ENCODE measurements around the gene KLK3. TPM values are rescaled to one million over a fixed set of nuclear protein-coding genes. Genes with fewer than 3 reads are reported as not detected.

Gene KLK3
- total and polyA plus RNA-seq, 2 of the 13 experiments (the other 11 are each of a cell fraction or from before 2014, with no cell fraction given), result not detected

- TF ChIP-seq ZNF142 (CRISPR knock-in tag; IDR thresholded peaks at IDR 0.05) (no peak), ZNF710 (CRISPR knock-in tag; IDR thresholded peaks at IDR 0.05; ENCODE audit: borderline replicate concordance) (no peak), ZNF678 (CRISPR knock-in tag; IDR thresholded peaks at IDR 0.05) (no peak), ARID4A (CRISPR knock-in tag; IDR thresholded peaks at IDR 0.05; ENCODE audit: borderline replicate concordance) (no peak), KAT8 (CRISPR knock-in tag; IDR thresholded peaks at IDR 0.05) (no peak), YEATS2 (CRISPR knock-in tag; IDR thresholded peaks at IDR 0.05; ENCODE audit: borderline replicate concordance) (no peak), FOXO1 (CRISPR knock-in tag; IDR thresholded peaks at IDR 0.05) (no peak), CHCHD3 (CRISPR knock-in tag; IDR thresholded peaks at IDR 0.05) (no peak)
These were observed 31.2 kb upstream of the KLK3 start, which contains the start of gene KLK1 (continued) for GRCh38 chr19:50823389-50824042.

All from HepG2 (cell line).